NB4 (cell line): Measurements from ENCODE around the gene SGPL1.

Experiments
- MYC ChIP-seq: IDR thresholded peaks from 2 replicates; pipeline ENCODE4 v1.6.1; 2011; ENCODE audit warnings: low read depth, low read length
- POLR2A ChIP-seq: IDR thresholded peaks from 2 replicates; pipeline ENCODE4 v1.6.1; 2011; ENCODE audit warnings: mild to moderate bottlenecking; ENCODE audit not compliant: insufficient read length; ENCODE audit errors: extremely low read depth
- TF ChIP-seq, protein P1 (sequence below): IDR thresholded peaks from one replicate; pipeline ENCODE4 v1.5.1; 2012; ENCODE audit warnings: low read depth, low read length
- TF ChIP-seq, protein P2 (sequence below): IDR thresholded peaks from 2 replicates; pipeline ENCODE4 v1.6.1; 2011; ENCODE audit warnings: low read depth, low read length

DNA sequence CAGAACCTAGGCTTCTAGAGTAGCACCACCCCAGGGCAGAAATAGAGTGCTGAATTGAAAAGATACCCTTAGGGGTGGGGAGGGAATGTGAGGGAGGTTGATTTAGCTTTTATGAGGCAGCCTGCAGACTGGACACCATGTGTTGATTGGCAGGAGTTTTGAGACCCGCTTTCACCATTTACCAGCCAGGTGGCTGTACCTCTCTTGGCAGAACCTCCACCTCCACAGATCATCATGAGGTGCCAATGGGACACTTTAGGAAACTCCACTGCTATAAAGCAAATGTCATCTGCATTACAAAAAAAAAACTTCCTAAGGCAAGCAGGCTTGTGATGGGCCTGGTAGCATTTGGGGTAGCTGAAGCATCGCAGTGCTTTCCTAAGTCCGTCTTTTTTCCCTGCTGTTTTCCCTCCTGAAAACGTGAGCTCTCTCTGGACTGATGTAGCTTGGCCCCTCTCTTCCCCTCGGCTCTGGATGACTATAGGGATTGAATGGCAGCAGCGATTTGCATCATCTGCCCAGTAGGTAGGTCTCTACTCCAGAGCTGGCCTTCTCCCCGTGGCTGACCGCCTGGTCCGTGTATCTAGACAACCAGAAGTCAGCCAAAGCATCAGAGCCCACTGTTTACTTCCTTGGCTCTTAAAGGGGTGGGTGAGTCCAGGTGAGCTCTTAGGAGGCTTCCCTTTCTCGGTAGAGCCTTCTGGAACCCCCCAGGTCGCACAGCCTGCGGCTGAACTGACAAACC lies 71.3 kb downstream of the SGPL1 start:
- TF ChIP-seq, protein P1, sequence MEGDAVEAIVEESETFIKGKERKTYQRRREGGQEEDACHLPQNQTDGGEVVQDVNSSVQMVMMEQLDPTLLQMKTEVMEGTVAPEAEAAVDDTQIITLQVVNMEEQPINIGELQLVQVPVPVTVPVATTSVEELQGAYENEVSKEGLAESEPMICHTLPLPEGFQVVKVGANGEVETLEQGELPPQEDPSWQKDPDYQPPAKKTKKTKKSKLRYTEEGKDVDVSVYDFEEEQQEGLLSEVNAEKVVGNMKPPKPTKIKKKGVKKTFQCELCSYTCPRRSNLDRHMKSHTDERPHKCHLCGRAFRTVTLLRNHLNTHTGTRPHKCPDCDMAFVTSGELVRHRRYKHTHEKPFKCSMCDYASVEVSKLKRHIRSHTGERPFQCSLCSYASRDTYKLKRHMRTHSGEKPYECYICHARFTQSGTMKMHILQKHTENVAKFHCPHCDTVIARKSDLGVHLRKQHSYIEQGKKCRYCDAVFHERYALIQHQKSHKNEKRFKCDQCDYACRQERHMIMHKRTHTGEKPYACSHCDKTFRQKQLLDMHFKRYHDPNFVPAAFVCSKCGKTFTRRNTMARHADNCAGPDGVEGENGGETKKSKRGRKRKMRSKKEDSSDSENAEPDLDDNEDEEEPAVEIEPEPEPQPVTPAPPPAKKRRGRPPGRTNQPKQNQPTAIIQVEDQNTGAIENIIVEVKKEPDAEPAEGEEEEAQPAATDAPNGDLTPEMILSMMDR, result no peak
- TF ChIP-seq POLR2A (no peak), MYC (no peak)
- TF ChIP-seq, protein P2, sequence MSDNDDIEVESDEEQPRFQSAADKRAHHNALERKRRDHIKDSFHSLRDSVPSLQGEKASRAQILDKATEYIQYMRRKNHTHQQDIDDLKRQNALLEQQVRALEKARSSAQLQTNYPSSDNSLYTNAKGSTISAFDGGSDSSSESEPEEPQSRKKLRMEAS, result no peak
